SK-N-SH (cell line): Measurements from ENCODE around the gene DOK4.

ENCODE experiments used
- CHD2 ChIP-seq: fragments of 150-350 bp; IDR thresholded peaks from 2 replicates; pipeline ENCODE4 v1.6.1; 2018; ENCODE audit warnings: low read length; ENCODE audit not compliant: partially characterized antibody
- FOXM1 ChIP-seq: IDR thresholded peaks from 2 replicates; pipeline ENCODE4 v1.4.0; 2012; ENCODE audit warnings: low read depth, mild to moderate bottlenecking
- JUND ChIP-seq: IDR thresholded peaks from 2 replicates; pipeline ENCODE4 v1.4.0; 2012
- POLR2AphosphoS5 ChIP-seq: IDR thresholded peaks from 2 replicates; pipeline ENCODE4 v1.6.1; 2012; ENCODE audit warnings: low read depth, low read length
- RCOR1 ChIP-seq: fragments of 150-350 bp; IDR thresholded peaks from 2 replicates; pipeline ENCODE4 v1.6.1; 2017; ENCODE audit warnings: antibody characterized with exemption, low read length

- no peak for TF ChIP-seq RCOR1
- no peak for TF ChIP-seq JUND
- no peak for TF ChIP-seq CHD2
- no peak for TF ChIP-seq POLR2AphosphoS5
- TF ChIP-seq FOXM1, result no peak
Measured at GRCh38 chr16:57422026-57422944, 64.0 kb downstream of the DOK4 start.
